Measurements from ENCODE around the gene RUFY1.
A peak's percentile ranks its signal among the peaks of the same experiment; 100 is the strongest.

Gene RUFY1

GRCh38 chr5:179605026-179605833 lies 54.9 kb downstream of the RUFY1 start:
- peak; percentile 58 for DNase-seq

GRCh38 chr5:179606071-179606909 lies 55.9 kb downstream of the RUFY1 start:
- DNase-seq = no peak

- DNase-seq = no peak
Measured at GRCh38 chr5:179606910-179607159, 56.5 kb downstream of the RUFY1 start.

GRCh38 chr5:179607160-179607931 lies 57.0 kb downstream of the RUFY1 start:
- DNase-seq = peak; percentile 64

- DNase-seq = peak; percentile 71
Measured at GRCh38 chr5:179608131-179608581, 57.8 kb downstream of the RUFY1 start.

- no peak for DNase-seq
Measured at GRCh38 chr5:179609834-179610108, 59.4 kb downstream of the RUFY1 start.

- DNase-seq = no peak
Measured at GRCh38 chr5:179610109-179610902, 60.0 kb downstream of the RUFY1 start.

GRCh38 chr5:179610903-179611265 lies 60.5 kb downstream of the RUFY1 start:
- no peak for DNase-seq

- no peak for DNase-seq
Measured at GRCh38 chr5:179612577-179613459, 62.5 kb downstream of the RUFY1 start.

- no peak for DNase-seq
Measured at GRCh38 chr5:179613460-179614071, 63.2 kb downstream of the RUFY1 start.

- DNase-seq = no peak
Measured at GRCh38 chr5:179614745-179615144, 64.4 kb downstream of the RUFY1 start.

GRCh38 chr5:179615203-179615602 lies 64.8 kb downstream of the RUFY1 start:
- no peak for DNase-seq

GRCh38 chr5:179616002-179616594 lies 65.7 kb downstream of the RUFY1 start:
- DNase-seq = no peak

- DNase-seq = no peak
Measured at GRCh38 chr5:179617930-179618329, 67.6 kb downstream of the RUFY1 start.

GRCh38 chr5:179618923-179619554 lies 68.7 kb downstream of the RUFY1 start:
- no peak for DNase-seq

GRCh38 chr5:179619776-179620175 lies 69.4 kb downstream of the RUFY1 start:
- DNase-seq = no peak

GRCh38 chr5:179620293-179620692 lies 69.9 kb downstream of the RUFY1 start:
- no peak for DNase-seq

- no peak for DNase-seq
Measured at GRCh38 chr5:179620703-179621350, 70.5 kb downstream of the RUFY1 start.

- no peak for DNase-seq
Measured at GRCh38 chr5:179621551-179622214, 71.3 kb downstream of the RUFY1 start.

Data from islet precursor cell (in vitro differentiated cells).